GM13976 (cell line): ENCODE measurements around the gene NTHL1.

Experiments used
- DNase-seq: peaks from one replicate; pipeline ENCODE4 v3.0.0; 2012; ENCODE audit warnings: low spot score
- CTCF ChIP-seq: IDR thresholded peaks from 2 replicates; pipeline ENCODE4 v1.5.1; 2012; ENCODE audit warnings: borderline replicate concordance, mild to moderate bottlenecking; ENCODE audit not compliant: insufficient read depth; ENCODE audit errors: extremely low read depth, missing control alignments, control extremely low read depth
- in situ Hi-C: fragments of 300-500 bp; cut with MboI; formaldehyde crosslinking; loops from one replicate; pipeline ENCODE4 v1.12.0; 2022; ENCODE audit warnings: low sequenced_read_pairs, mixed read lengths, inconsistent platforms; ENCODE audit not compliant: unreplicated experiment

Gene NTHL1

GRCh38 chr16:2005646-2006045, 42.0 kb downstream of the NTHL1 start:
- in situ Hi-C loops: loop anchor here (25.0 kb wide), 1 partner anchor 482 kb away; the partner anchor contains the start of gene TBC1D24
- no peak for DNase-seq
- peak; percentile 8 for TF ChIP-seq CTCF

GRCh38 chr16:2004795-2005517, 42.7 kb downstream of the NTHL1 start:
- DNase-seq: no peak
- no peak for TF ChIP-seq CTCF
- in situ Hi-C loops: loop anchor here (25.0 kb wide), 1 partner anchor 482 kb away; the partner anchor contains the start of gene TBC1D24

GRCh38 chr16:2003827-2004641, 43.6 kb downstream of the NTHL1 start:
- peak; percentile 97 for TF ChIP-seq CTCF
- in situ Hi-C loops: loop anchor here (25.0 kb wide), 1 partner anchor 483 kb away; the partner anchor contains the start of gene TBC1D24
- peak; percentile 95 for DNase-seq

DNA sequence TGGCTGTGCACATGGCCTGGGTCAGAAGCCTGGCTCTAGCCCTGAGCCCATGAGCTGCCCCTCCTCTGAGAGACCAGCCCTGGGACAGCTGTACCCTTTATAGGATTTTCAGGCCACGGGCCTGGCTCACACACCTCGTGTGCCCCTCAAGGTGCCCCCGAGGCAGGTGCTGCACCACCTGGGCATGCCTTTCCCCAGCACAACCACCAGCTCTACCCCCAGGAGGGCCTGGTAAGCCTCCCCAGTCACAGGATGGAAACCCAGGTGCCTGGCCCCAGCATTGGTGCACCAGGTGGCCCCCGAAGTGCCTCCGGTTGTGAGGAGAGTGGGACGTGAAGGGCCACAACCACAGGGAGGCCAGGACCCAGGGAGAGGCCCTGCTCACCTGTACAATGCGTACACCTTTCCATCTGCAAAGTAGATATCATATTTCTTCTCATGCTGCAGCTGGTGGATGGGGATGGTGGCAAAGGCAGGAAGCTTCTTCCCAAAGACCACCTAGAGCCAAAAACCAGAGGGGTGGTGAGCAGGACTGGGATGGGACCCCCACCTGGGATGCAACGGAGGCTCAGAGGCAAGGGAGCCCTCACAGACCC, 44.3 kb downstream of the NTHL1 start:
- DNase-seq: no peak
- TF ChIP-seq CTCF: no peak
- in situ Hi-C loops: loop anchor here (25.0 kb wide), 1 partner anchor 484 kb away; the partner anchor contains the start of gene TBC1D24

- in situ Hi-C loops: loop anchor here (25.0 kb wide), 1 partner anchor 485 kb away; the partner anchor contains the start of gene TBC1D24
- no peak for DNase-seq
- no peak for TF ChIP-seq CTCF
Measured at GRCh38 chr16:2002406-2003230, 45.0 kb downstream of the NTHL1 start.
